22Rv1 (cell line): Measurements from ENCODE around the gene PIP5K1B.

Experiments used
- CTCF ChIP-seq: fragments of 450-650 bp; IDR thresholded peaks from 2 replicates; pipeline ENCODE4 v1.5.1; 2017; ENCODE audit warnings: mild to moderate bottlenecking
- ZFX ChIP-seq: fragments of 450-650 bp; IDR thresholded peaks from 2 replicates; pipeline ENCODE4 v1.6.1; 2017; ENCODE audit warnings: antibody characterized with exemption, borderline replicate concordance

- TF ChIP-seq CTCF, result 0 out of 2 replicates have a peak, but pooled peaks have one; percentile 19
- no peak for TF ChIP-seq ZFX
Measured at GRCh38 chr9:68949271-68950000, 244.4 kb downstream of the PIP5K1B start.
